DLD1 (cell line): ENCODE measurements around the gene DENND11.

Source experiments
- in situ Hi-C: cut with HindIII; loops from 2 replicates; pipeline ENCODE4 v1.10.0; 2017; ENCODE audit warnings: low sequenced_read_pairs

The DENND11 gene

GRCh38 chr7:141685285-141686023 lies 16.5 kb downstream of the DENND11 start:
- in situ Hi-C loops: no loop called here

GRCh38 chr7:141679014-141679413 lies 23.0 kb downstream of the DENND11 start:
- in situ Hi-C loops: no loop called here

- in situ Hi-C loops: no loop called here
Observed at GRCh38 chr7:141676618-141677017, 25.3 kb downstream of the DENND11 start.

GRCh38 chr7:141675436-141676215 lies 26.3 kb downstream of the DENND11 start:
- in situ Hi-C loops: no loop called here

- in situ Hi-C loops: no loop called here
Observed at GRCh38 chr7:141674702-141675101, 27.3 kb downstream of the DENND11 start.

GRCh38 chr7:141674171-141674671 lies 27.7 kb downstream of the DENND11 start:
- in situ Hi-C loops: no loop called here

GRCh38 chr7:141673346-141673745 lies 28.6 kb downstream of the DENND11 start:
- in situ Hi-C loops: no loop called here

GRCh38 chr7:141671705-141672496 lies 30.1 kb downstream of the DENND11 start:
- in situ Hi-C loops: no loop called here

GRCh38 chr7:141668853-141669252 lies 33.1 kb downstream of the DENND11 start:
- in situ Hi-C loops: no loop called here

- in situ Hi-C loops: no loop called here
Observed at GRCh38 chr7:141666071-141666470, 35.9 kb downstream of the DENND11 start.

GRCh38 chr7:141665208-141666035 lies 36.5 kb downstream of the DENND11 start:
- in situ Hi-C loops: no loop called here

GRCh38 chr7:141664450-141664849 lies 37.5 kb downstream of the DENND11 start:
- in situ Hi-C loops: no loop called here

- in situ Hi-C loops: no loop called here
Observed at GRCh38 chr7:141663081-141663849, 38.7 kb downstream of the DENND11 start.

GRCh38 chr7:141660259-141660658 lies 41.7 kb downstream of the DENND11 start:
- in situ Hi-C loops: no loop called here

- in situ Hi-C loops: no loop called here
Observed at GRCh38 chr7:141659501-141659900, 42.5 kb downstream of the DENND11 start.

- in situ Hi-C loops: no loop called here
Observed at GRCh38 chr7:141654551-141654950, 47.4 kb downstream of the DENND11 start.

GRCh38 chr7:141652691-141653090 lies 49.3 kb downstream of the DENND11 start:
- in situ Hi-C loops: no loop called here
